Smooth muscle cell (in vitro differentiated cells): ENCODE data around the gene CD55. TPM values are rescaled to one million over a fixed set of nuclear protein-coding genes. Genes with fewer than 3 reads are reported as not detected.

Experiments
- DNase-seq: peaks from one replicate; lab custom pipeline; 2025; ENCODE audit not compliant: unreplicated experiment; lab: John Stamatoyannopoulos, UW
- H2AFZ ChIP-seq: fragments of 200-600 bp; sonication (generic); 2 replicates; pipeline ENCODE4 v1.6.0; 2016; ENCODE audit warnings: antibody characterized with exemption, low read depth, mild to moderate bottlenecking
- H3F3A ChIP-seq: fragments of 200-600 bp; sonication (generic); 2 replicates; pipeline ENCODE4 v1.6.0; 2017; ENCODE audit warnings: antibody characterized with exemption, low read depth
- H3K27ac ChIP-seq: fragments of 200-600 bp; sonication (generic); 2 replicates; pipeline ENCODE4 v1.5.1; 2016; ENCODE audit warnings: low read depth, mild to moderate bottlenecking
- H3K27me3 ChIP-seq: fragments of 200-600 bp; sonication (generic); 2 replicates; pipeline ENCODE4 v1.6.1; 2016; ENCODE audit warnings: low read depth, mild to moderate bottlenecking
- H3K36me3 ChIP-seq: fragments of 200-600 bp; sonication (generic); 2 replicates; pipeline ENCODE4 v1.5.1; 2016; ENCODE audit warnings: low read depth
- H3K4me1 ChIP-seq: fragments of 200-600 bp; sonication (generic); 2 replicates; pipeline ENCODE4 v1.5.1; 2016; ENCODE audit warnings: low read depth
- H3K4me2 ChIP-seq: fragments of 200-600 bp; sonication (generic); 2 replicates; pipeline ENCODE4 v1.6.0; 2016; ENCODE audit warnings: mild to moderate bottlenecking
- H3K4me3 ChIP-seq: fragments of 200-600 bp; sonication (generic); 2 replicates; pipeline ENCODE4 v1.5.1; 2016; ENCODE audit warnings: mild to moderate bottlenecking
- H3K79me2 ChIP-seq: fragments of 200-600 bp; sonication (generic); 2 replicates; pipeline ENCODE4 v1.6.0; 2016; ENCODE audit warnings: low read depth, mild to moderate bottlenecking
- H3K9ac ChIP-seq: fragments of 200-600 bp; sonication (generic); 2 replicates; pipeline ENCODE4 v1.6.0; 2016; ENCODE audit warnings: low read depth
- H3K9me3 ChIP-seq: fragments of 200-600 bp; sonication (generic); replicated peaks from 2 replicates; pipeline ENCODE4 v1.5.1; 2016; ENCODE audit warnings: low read depth
- H4K20me1 ChIP-seq: fragments of 200-600 bp; sonication (generic); 2 replicates; pipeline ENCODE4 v1.6.0; 2016; ENCODE audit warnings: low read depth
- CTCF ChIP-seq: fragments of 200-600 bp; sonication (generic); IDR thresholded peaks from 2 replicates; pipeline ENCODE4 v1.5.1; 2017; ENCODE audit warnings: borderline replicate concordance, mild to moderate bottlenecking, antibody characterized with exemption; ENCODE audit not compliant: insufficient read depth, poor library complexity, severe bottlenecking
- WGBS: methylation state at CpG from one replicate; pipeline ENCODE4 v1.1.7; 2016; ENCODE audit warnings: low lambda C conversion rate; 5-methylcytosine and 5-hydroxymethylcytosine counted together
- polyA plus RNA-seq: library from polyadenylated mRNA; unstranded; fragments of >200 nt; fragmentation: Nextera tagmentation; extraction: Ambion mirVana; gene quantifications from 2 replicates; pipeline ENCODE4 v1.2.1, GENCODE V29; 2016
- total RNA-seq: library from RNA; depleted of rRNA; stranded (reverse); fragments of >200 nt; gene quantifications from 2 replicates; pipeline ENCODE4 v1.2.3, GENCODE V29; 2014

CD55 gene
- total and polyA plus RNA-seq, 2 experiments from 2014 or later, result 23.9 to 46.5 TPM

GRCh38 chr1:207315435-207315834 lies 6.0 kb upstream of the CD55 start:
- Histone ChIP-seq H4K20me1 (no peaks in the 10 kb centered on the region), H3K4me2 (no peak overlapping the region), H3K79me2 (no peaks in the 10 kb centered on the region), H3K27ac (no peak overlapping the region), H3K4me1 (no peaks in the 10 kb centered on the region), H3K4me3 (no peak overlapping the region), H2AFZ (no peak overlapping the region), H3K9me3 (no peaks in the 10 kb centered on the region), H3K36me3 (no peaks in the 10 kb centered on the region), H3K27me3 (no peaks in the 10 kb centered on the region), H3F3A (peaks cover 10% of the 10 kb centered on the region), H3K9ac (no peak overlapping the region)
- no peak for TF ChIP-seq CTCF
- DNase-seq, result no peak
- 95% methylated on average over 3 of the region's 3 CpGs for WGBS

GRCh38 chr1:207316141-207316540 lies 5.3 kb upstream of the CD55 start:
- Histone ChIP-seq H3K4me2 (no peak overlapping the region), H3K27me3 (no peaks in the 10 kb centered on the region), H3K4me1 (no peaks in the 10 kb centered on the region), H3F3A (peaks cover 10% of the 10 kb centered on the region), H3K4me3 (no peak overlapping the region), H3K36me3 (no peaks in the 10 kb centered on the region), H3K79me2 (no peaks in the 10 kb centered on the region), H2AFZ (no peak overlapping the region), H3K9ac (no peak overlapping the region), H3K9me3 (no peaks in the 10 kb centered on the region), H3K27ac (peak overlapping the region; percentile 41), H4K20me1 (no peaks in the 10 kb centered on the region)
- TF ChIP-seq CTCF, result no peak
- DNase-seq, result no peak

GRCh38 chr1:207316622-207317391 lies 4.7 kb upstream of the CD55 start:
- peak overlapping the region; percentile 20 for H3K4me2 ChIP-seq
- 46% methylated on average over 6 of the region's 6 CpGs for WGBS
- no peaks in the 10 kb centered on the region for H3K9me3 ChIP-seq
- H3K9ac ChIP-seq, result no peak overlapping the region
- H2AFZ ChIP-seq, result no peak overlapping the region
- H3F3A ChIP-seq, result peaks cover 10% of the 10 kb centered on the region
- no peaks in the 10 kb centered on the region for H4K20me1 ChIP-seq
- H3K79me2 ChIP-seq, result no peaks in the 10 kb centered on the region
- no peak overlapping the region for H3K4me3 ChIP-seq
- DNase-seq, result no peak
- peak overlapping the region; percentile 41 for H3K27ac ChIP-seq
- H3K36me3 ChIP-seq, result no peaks in the 10 kb centered on the region
- no peak for TF ChIP-seq CTCF
- H3K27me3 ChIP-seq, result no peaks in the 10 kb centered on the region
- H3K4me1 ChIP-seq, result no peaks in the 10 kb centered on the region

- H3F3A ChIP-seq, result peaks cover 8% of the 10 kb centered on the region
- peaks cover 5% of the 10 kb centered on the region for H3K4me1 ChIP-seq
- no peak overlapping the region for H3K9ac ChIP-seq
- no peaks in the 10 kb centered on the region for H3K27me3 ChIP-seq
- no peaks in the 10 kb centered on the region for H3K36me3 ChIP-seq
- no peak overlapping the region for H3K4me3 ChIP-seq
- no peaks in the 10 kb centered on the region for H3K9me3 ChIP-seq
- WGBS, result 88% methylated on average over 3 of the region's 3 CpGs
- no peak overlapping the region for H3K27ac ChIP-seq
- no peak for TF ChIP-seq CTCF
- DNase-seq, result no peak
- no peak overlapping the region for H2AFZ ChIP-seq
- H4K20me1 ChIP-seq, result no peaks in the 10 kb centered on the region
- no peaks in the 10 kb centered on the region for H3K79me2 ChIP-seq
- H3K4me2 ChIP-seq, result no peak overlapping the region
Measured at GRCh38 chr1:207317561-207317960, 3.9 kb upstream of the CD55 start.
